ENCODE results near the gene CHN1.

CHN1 gene

GRCh38 chr2:174924061-174924693 lies 81.0 kb downstream of the CHN1 start:
- DNase-seq (ENCODE audit: low read depth): no peak

DNA sequence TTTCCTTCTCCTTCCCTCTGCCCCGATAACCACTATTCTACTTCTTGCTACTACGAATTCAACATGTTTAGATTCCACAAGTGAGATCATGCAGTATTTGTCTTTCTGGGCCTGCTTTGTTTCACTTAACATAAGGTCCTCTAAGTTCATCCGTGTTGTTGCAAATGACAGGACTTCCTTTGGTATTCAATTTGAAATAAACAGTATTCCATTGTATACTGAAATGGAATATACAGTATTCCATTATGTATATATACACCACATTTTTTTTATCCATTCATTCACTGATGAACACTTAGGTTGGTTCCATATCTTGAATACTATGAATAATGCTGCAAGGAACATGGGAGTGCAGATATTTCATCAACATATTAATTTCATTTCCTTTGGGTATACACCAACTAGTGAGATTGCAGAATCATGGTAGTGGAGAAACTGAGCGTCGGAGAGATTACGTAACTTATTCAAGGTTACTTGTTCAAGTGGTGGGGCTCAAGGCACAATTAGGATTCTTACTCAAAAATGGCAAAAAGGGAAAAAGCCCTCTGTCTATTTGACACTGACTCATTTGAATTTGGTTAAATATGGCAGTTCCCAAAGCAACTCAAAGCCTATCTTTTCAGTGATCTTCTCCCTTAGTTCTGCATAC lies 85.1 kb downstream of the CHN1 start:
- DNase-seq (ENCODE audit: low read depth): no peak

DNA sequence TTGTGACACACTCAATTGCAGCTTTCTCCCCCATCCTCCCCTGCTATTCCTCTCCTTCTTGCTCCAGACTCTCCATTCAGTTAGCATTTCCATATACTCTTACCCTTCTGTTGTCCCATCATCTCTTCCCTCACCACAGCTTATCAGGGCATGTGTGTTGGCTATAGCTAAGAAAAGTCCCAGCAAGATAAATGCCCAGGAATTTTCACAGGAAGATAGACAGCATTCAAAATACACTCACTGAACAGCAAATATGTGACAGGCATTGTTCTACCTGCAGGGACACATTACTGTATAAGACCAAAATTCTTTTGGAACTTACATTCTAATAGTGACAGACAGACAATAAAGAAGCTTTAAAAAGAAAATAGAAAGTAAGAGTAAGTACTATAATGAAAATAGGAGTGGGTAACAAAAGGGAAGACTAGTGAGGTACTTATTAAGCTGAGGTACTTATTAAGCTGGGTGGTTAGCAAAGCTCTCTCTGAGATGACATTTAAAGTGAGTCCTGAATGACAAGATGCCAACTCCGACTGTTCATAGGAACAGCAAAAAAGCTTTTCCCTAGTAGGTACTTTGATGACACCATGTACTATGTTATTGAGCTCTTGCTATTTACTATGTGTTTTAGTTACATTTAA lies 86.2 kb downstream of the CHN1 start:
- no peak for DNase-seq (ENCODE audit: low read depth)

- no peak for DNase-seq (ENCODE audit: low read depth)
Measured at GRCh38 chr2:174916270-174916930, 88.8 kb downstream of the CHN1 start.

- DNase-seq (ENCODE audit: low read depth): no peak
Measured at GRCh38 chr2:174914853-174915760, 90.1 kb downstream of the CHN1 start.

DNA sequence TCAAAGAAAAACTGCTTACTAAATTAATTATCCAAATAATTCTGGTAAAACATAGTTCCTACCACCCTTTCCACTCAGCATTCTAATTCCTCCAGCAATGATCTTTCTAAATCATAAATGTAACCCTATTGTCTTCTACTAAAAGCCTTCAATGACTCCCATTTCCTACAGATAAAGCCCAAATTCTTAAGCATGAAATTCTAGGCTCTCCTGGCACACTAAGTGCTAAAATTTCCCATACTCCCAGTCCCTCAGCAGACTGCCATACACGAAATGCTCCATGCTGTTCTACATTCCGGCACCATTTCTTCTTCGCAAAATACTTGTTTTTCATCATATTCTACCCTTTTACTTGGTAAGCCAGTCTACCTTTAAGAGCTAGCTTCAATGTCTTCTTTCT lies 96.9 kb downstream of the CHN1 start:
- no peak for DNase-seq (ENCODE audit: low read depth)

DNA sequence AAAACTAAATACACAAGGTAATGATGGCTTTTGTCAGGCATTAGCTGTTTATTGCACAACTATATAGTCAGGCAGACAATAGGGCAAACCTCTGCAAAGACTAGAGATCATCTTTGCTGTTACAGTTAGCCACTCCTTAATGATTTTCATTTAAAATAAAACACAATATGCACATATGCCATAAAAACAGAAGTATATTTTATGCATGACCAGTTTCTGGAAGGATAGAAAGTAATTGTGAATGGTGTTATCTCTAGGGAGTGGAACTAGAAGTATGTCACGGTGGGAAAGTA lies 102.0 kb downstream of the CHN1 start:
- no peak for DNase-seq (ENCODE audit: low read depth)

DNA sequence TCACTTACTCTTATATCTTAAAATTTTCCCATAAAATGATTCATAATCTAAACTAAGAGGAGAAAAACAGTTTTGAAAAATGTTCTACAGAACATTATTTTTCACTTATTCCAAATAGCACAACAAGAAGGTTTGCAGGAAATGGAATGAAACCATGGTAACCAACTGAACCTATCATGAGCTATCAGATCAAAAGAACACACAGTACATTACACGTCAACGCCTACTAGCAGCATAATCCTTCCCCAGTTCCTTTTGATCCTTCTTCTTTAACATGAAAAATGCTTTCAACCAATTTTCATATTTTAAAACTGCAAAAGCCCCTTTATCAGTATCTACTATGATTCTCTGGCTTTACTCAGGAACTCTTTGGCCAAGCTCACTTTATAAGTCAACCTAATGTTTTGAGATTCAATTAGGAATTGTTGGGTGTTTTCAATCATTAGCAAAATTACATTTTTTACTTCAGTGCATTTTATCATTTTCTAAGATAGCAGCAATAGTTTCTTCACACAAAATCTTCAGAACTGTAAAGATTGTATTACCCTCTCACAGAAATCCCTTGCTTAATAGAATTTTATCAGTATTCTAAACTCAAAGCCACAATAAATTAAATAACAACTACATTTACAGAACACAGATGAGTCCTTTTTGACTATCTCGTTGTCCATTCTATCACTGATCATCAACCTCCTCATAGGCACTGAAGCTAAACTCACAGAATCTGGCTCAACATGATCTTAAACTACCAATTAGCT lies 102.5 kb downstream of the CHN1 start:
- no peak for DNase-seq (ENCODE audit: low read depth)

DNA sequence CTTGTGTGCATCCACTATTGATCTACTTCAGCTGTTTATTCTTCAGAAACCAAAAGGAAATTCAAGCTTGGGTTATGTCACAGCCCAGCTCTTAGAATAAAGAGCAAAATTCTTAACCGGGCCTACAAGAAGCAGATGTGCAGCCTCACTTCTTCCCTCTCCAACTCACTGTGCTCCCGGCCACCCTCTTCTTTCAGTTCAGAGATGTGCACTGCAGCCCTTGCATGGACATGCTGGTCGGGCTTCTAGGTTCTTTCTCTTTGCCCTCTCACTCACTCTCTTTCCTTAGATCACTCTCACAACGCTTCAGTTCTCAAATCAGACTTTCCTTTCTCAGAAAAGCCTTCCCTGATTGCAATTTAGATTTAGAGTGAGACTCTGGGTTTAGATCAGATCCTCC lies 104.1 kb downstream of the CHN1 start:
- no peak for DNase-seq (ENCODE audit: low read depth)

DNA sequence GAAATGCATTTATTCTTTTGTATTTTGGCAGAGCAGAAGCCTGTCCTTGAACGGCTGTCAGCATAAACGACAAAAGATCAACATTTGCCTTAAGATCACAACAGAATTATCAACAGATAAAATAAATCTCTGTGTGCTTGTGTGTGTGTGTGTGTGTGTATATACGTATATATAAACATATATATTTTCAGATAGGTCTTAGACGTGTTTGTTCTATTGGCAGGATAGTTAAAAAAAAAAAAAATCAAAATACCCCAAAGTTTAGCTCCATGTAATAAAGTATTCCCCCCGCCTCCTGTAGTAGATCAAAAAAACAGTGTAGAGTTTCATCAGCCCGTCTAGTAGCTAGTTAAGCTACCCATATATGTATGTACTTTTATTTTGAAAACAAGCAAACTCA lies 107.9 kb downstream of the CHN1 start:
- DNase-seq (ENCODE audit: low read depth): no peak

DNA sequence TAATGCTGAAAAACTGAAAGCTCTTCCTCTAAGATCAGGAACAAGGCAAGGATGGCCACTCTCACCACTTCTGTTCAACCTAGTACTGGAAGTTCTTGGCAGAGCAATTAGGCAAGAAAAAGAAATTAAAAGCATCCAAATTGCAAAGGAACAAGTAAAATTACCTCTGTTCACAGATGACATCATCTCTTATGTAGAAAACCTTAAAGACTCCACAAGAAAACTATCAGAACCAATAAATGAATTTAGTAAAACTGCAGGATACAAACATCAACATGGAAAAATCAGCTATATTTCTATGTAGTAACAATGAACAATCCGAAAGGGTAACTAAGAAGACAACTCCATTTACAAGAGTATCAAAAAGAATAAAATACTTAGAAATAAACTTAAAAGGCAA lies 112.2 kb downstream of the CHN1 start:
- no peak for DNase-seq (ENCODE audit: low read depth)

- DNase-seq (ENCODE audit: low read depth): no peak
Measured at GRCh38 chr2:174892546-174892945, 112.6 kb downstream of the CHN1 start.

DNA sequence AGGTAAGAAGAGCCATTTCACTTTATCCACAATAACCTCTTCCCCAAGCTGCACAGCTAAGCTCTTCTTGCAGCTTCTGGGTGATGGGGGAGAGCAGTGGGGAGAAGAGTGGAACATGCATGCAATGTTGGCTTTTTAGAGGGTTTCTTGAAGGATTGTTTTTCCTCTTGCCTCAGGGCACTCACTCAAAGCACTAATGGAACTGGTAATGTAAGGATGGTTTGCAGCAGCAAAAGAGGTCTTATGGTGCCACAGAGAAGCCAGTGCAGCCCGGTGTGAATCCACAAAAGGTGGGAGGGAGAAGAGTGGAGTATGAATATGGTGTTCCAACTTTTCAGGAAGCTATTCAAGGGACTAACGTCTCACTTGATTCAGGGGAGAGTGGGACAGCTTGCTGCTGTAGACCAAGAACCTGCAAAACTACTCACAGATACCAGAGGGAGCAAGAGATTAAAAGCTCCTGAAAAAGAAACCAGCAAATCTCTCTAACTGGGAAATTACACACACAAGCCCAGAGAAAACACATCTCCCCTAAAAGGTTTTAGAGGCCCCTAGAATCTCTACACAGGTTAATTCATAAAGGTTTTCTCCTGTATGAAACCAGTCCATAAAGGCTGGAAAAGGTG lies 116.4 kb downstream of the CHN1 start:
- no peak for DNase-seq (ENCODE audit: low read depth)

- DNase-seq (ENCODE audit: low read depth): no peak
Measured at GRCh38 chr2:174888146-174888545, 117.0 kb downstream of the CHN1 start.

- DNase-seq (ENCODE audit: low read depth): no peak
Measured at GRCh38 chr2:174882416-174882815, 122.8 kb downstream of the CHN1 start.

DNA sequence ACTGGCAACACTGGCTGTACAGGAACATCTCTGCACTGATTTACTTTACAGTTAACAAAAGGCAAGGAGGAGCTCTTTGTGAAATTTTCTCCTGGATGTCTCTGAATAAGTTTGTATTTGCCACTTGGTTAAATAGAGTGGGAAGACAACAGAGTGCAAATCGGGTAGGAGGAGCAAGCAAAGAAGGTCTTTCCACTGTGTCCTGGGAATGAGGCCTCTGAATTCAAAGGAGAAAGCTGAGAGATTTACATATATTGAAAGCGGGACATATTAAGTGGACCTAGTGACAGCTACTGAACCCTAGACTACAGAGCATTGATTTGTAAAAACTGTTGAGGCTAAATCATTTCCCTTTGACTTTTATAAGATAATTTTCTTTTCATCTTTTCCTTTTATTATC lies 123.5 kb downstream of the CHN1 start:
- no peak for DNase-seq (ENCODE audit: low read depth)

DNA sequence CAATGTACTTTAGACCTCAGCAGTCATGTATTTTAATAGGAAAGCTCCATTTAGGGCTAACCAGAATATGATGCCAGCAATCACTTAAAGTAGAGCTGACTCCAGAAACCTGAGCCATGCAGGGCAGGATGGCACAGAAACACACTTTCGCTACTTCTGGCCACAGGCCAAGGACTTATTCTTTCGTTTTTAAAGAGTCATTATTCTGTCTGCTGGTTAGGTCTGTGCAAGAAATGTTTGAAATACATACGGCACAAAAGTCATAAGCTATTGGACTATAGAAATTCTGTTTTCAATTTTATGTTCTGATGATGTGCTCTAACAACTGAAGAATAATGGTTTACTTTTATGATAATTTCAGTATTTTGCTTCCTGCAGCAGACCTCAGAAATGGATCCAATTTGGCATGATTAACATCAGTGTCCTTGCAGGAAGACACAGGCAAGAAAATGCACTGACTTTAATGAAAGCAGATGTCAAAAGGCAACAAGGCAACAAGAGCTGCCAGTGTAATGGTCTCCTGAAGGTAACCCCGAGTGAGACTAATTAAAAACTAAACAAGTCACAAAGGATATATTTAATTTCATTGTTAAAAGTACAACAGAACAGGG lies 126.5 kb downstream of the CHN1 start:
- DNase-seq (ENCODE audit: low read depth): no peak

DNA sequence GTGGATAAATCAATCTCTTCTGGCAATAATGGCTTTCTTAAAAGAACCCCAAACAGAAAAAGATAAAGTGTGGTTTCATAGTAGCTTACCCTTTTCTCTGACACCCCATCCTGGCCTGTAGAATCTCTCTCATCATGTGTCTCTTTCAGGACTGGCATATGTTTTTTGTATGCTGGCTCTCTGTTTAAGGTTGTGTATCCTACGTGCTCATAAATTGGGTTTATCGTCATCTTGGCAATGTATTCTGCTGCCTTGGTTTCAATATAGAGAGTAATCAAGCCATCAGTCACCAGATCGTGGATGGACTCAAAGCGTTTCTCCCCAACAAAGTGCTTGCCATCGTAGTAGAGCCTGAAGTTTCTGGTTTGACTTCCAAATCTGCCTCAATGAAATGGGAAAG lies 127.4 kb downstream of the CHN1 start:
- no peak for DNase-seq (ENCODE audit: low read depth)

DNA sequence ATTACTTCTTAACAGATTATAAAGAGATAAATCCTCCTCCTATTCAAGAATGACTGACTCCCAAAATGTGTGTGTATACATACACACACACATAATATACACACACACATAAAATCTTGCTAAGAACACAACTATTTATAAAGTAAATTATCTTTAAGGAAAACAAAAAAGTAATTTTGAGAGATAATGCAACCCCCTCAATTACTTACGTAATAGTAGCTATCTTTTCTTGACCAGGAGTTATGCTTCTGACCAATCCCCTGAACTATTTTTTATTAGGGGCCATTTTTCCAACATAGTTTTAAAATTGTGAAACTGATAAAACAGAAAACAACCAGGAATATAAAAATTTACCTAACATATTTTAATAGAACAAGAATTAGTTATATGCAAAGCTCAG lies 127.9 kb downstream of the CHN1 start:
- DNase-seq (ENCODE audit: low read depth): no peak

DNA sequence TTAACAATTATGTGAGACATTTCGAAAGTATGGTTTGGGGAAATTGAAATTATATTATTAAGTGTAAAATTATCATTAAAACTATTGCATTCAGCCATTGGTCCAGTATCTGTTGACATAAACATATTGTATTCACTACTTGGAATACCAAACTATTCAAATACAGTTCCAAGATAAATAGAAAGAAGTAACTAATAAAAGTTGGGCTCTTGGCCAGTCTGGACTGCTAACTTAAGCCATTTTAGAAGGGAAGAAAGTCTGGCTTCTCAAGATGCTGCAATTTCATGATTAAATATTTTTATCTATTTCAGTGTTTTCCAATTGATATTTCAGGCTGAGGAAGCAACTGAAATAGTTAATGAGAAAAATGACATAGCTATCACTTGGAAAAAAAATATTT lies 131.1 kb downstream of the CHN1 start:
- no peak for DNase-seq (ENCODE audit: low read depth)

DNA sequence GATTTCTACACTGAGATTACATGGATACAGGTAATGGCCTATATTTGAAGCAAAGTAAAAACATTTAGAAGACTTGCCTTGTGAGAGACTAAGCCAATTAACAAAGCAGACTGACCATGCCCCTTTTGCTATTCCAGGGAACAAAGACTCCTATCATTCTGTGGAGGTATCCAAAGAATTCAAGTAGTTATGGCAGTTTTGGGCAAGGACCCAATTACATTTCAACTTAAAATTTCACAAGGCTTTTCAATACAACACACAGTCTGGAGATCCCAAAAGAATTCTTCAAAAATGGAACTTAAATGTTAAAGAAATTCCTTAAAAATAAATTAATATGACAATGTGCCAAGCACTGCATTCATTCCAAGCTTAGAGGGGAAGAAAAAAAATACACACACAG lies 131.7 kb downstream of the CHN1 start:
- DNase-seq (ENCODE audit: low read depth): no peak
